H9 (cell line): ENCODE data around the gene SIGLEC9. TPM values are rescaled to one million over a fixed set of nuclear protein-coding genes. Genes with fewer than 3 reads are reported as not detected.
A peak's percentile ranks its signal among the peaks of the same experiment; 100 is the strongest.

Experiments used
- DNase-seq: peaks from one replicate; pipeline ENCODE4 v3.0.0-alpha.2; 2017
- H2AFZ ChIP-seq: one replicate; pipeline ENCODE4 v1.6.1; 2013; ENCODE audit warnings: mild to moderate bottlenecking, low read length, control low read depth, moderate library complexity
- H2AK5ac ChIP-seq: 2 replicates; pipeline ENCODE4 v1.6.1; 2013; ENCODE audit warnings: low read length, control low read depth, mixed read lengths; ENCODE audit not compliant: insufficient read length
- H2BK120ac ChIP-seq: one replicate; pipeline ENCODE4 v1.6.1; 2013; ENCODE audit warnings: low read depth, mild to moderate bottlenecking, low read length, control low read depth, inconsistent platforms; ENCODE audit not compliant: poor library complexity, severe bottlenecking
- H2BK12ac ChIP-seq: 2 replicates; pipeline ENCODE4 v1.6.1; 2013; ENCODE audit warnings: low read length, control low read depth, mixed read lengths, low read depth; ENCODE audit not compliant: insufficient read length
- H2BK15ac ChIP-seq: 2 replicates; pipeline ENCODE4 v1.6.1; 2013; ENCODE audit warnings: low read depth, low read length, control low read depth
- H2BK20ac ChIP-seq: one replicate; pipeline ENCODE4 v1.6.1; 2013; ENCODE audit warnings: low read depth, mild to moderate bottlenecking, low read length, control low read depth, inconsistent platforms; ENCODE audit not compliant: poor library complexity, severe bottlenecking
- H2BK5ac ChIP-seq: 2 replicates; pipeline ENCODE4 v1.6.1; 2013; ENCODE audit warnings: low read length, control low read depth, mixed read lengths; ENCODE audit not compliant: insufficient read length
- H3K14ac ChIP-seq: 2 replicates; pipeline ENCODE4 v1.6.1; 2013; ENCODE audit warnings: low read length, control low read depth; ENCODE audit not compliant: insufficient read depth
- H3K18ac ChIP-seq: 2 replicates; pipeline ENCODE4 v1.6.1; 2013; ENCODE audit warnings: low read depth, mild to moderate bottlenecking, mixed read lengths, low read length, control low read depth; ENCODE audit not compliant: insufficient read length
- H3K23ac ChIP-seq: 2 replicates; pipeline ENCODE4 v1.6.1; 2013; ENCODE audit warnings: low read length, control low read depth, mixed read lengths, low read depth; ENCODE audit not compliant: insufficient read length
- H3K23me2 ChIP-seq: 2 replicates; pipeline ENCODE4 v1.6.1; 2013; ENCODE audit warnings: low read depth, mild to moderate bottlenecking, mixed read lengths, low read length, control low read depth; ENCODE audit not compliant: insufficient read length, poor library complexity, severe bottlenecking
- H3K27ac ChIP-seq: 2 replicates; pipeline ENCODE4 v1.5.1; 2013; ENCODE audit warnings: low read length, control low read depth, mixed read lengths, low read depth; ENCODE audit not compliant: insufficient read length
- H3K27me3 ChIP-seq: 2 replicates; pipeline ENCODE4 v1.6.1; 2013; ENCODE audit warnings: low read length, control low read depth, inconsistent platforms; ENCODE audit not compliant: insufficient read depth
- H3K4ac ChIP-seq: 2 replicates; pipeline ENCODE4 v1.6.1; 2013; ENCODE audit warnings: low read depth, mild to moderate bottlenecking, control low read depth, inconsistent platforms, low read length, moderate library complexity
- H3K4me1 ChIP-seq: 2 replicates; pipeline ENCODE4 v1.6.1; 2013; ENCODE audit warnings: low read length, control low read depth, inconsistent platforms; ENCODE audit not compliant: insufficient read depth
- H3K4me2 ChIP-seq: 2 replicates; pipeline ENCODE4 v1.6.1; 2013; ENCODE audit warnings: low read length, control low read depth, mixed read lengths; ENCODE audit not compliant: insufficient read length, insufficient read depth
- H3K56ac ChIP-seq: 2 replicates; pipeline ENCODE4 v1.6.1; 2013; ENCODE audit warnings: low read depth, mild to moderate bottlenecking, mixed read lengths, low read length, control low read depth; ENCODE audit not compliant: insufficient read length
- H3K79me1 ChIP-seq: 2 replicates; pipeline ENCODE4 v1.6.1; 2013; ENCODE audit warnings: low read depth, mild to moderate bottlenecking, moderate library complexity, low read length, control low read depth, inconsistent platforms; ENCODE audit not compliant: insufficient read depth, poor library complexity, severe bottlenecking
- H3K79me2 ChIP-seq: 2 replicates; pipeline ENCODE4 v1.6.1; 2013; ENCODE audit warnings: low read length, control low read depth, inconsistent platforms; ENCODE audit not compliant: insufficient read depth
- H3K9ac ChIP-seq: 2 replicates; pipeline ENCODE4 v1.6.1; 2013; ENCODE audit warnings: low read length, control low read depth, mixed read lengths; ENCODE audit not compliant: insufficient read length; ENCODE audit errors: extremely low read depth
- H3K9me3 ChIP-seq: one replicate; pipeline ENCODE4 v1.6.1; 2013; ENCODE audit warnings: low read depth, low read length, inconsistent platforms; ENCODE audit not compliant: control insufficient read depth
- H3T11ph ChIP-seq: one replicate; pipeline ENCODE4 v1.6.1; 2013; ENCODE audit warnings: mild to moderate bottlenecking, low read length, control low read depth, inconsistent platforms
- H4K20me1 ChIP-seq: one replicate; pipeline ENCODE4 v1.6.1; 2013; ENCODE audit not compliant: control insufficient read depth, insufficient read length, insufficient read depth
- H4K5ac ChIP-seq: 2 replicates; pipeline ENCODE4 v1.6.1; 2013; ENCODE audit warnings: low read depth, mild to moderate bottlenecking, mixed read lengths, low read length, control low read depth; ENCODE audit not compliant: insufficient read length
- H4K8ac ChIP-seq: replicated peaks from 2 replicates; pipeline ENCODE4 v1.6.1; 2013; ENCODE audit warnings: low read length, control low read depth, mixed read lengths, low read depth; ENCODE audit not compliant: insufficient read length
- H4K91ac ChIP-seq: 2 replicates; pipeline ENCODE4 v1.6.1; 2013; ENCODE audit warnings: low read depth, mild to moderate bottlenecking, moderate library complexity, mixed read lengths, low read length, control low read depth; ENCODE audit not compliant: insufficient read length
- H3K27ac Mint-ChIP-seq, 3 experiments: 2 replicates in 2 of 3; 3 replicates in 1 of 3; pipeline ENCODE4 v1.8.0; 2020 to 2021; ENCODE audit warnings: mixed read lengths in 3 of 3, mild to moderate bottlenecking in 1 of 3, moderate library complexity in 1 of 3
- H3K27me3 Mint-ChIP-seq: 2 replicates; pipeline ENCODE4 v1.8.0; 2021; ENCODE audit warnings: low read depth, mild to moderate bottlenecking, moderate library complexity, mixed read lengths
- H3K36me3 Mint-ChIP-seq, 3 experiments: 2 replicates in 2 of 3; 3 replicates in 1 of 3; pipeline ENCODE4 v1.8.0; 2020 to 2021; ENCODE audit warnings: low read depth in 3 of 3, mixed read lengths in 3 of 3; ENCODE audit not compliant: insufficient read depth in 1 of 3
- H3K4me1 Mint-ChIP-seq, 2 experiments: 2 replicates each; pipeline ENCODE4 v1.8.0; 2020; ENCODE audit warnings: mixed read lengths in 2 of 2
- H3K4me3 Mint-ChIP-seq, 2 experiments: 2 replicates in 1 of 2; 3 replicates in 1 of 2; pipeline ENCODE4 v1.8.0; 2020 to 2021; ENCODE audit warnings: mild to moderate bottlenecking in 2 of 2, mixed read lengths in 2 of 2, moderate library complexity in 1 of 2
- H3K9me3 Mint-ChIP-seq, 2 experiments: 2 replicates in 1 of 2; 3 replicates in 1 of 2; pipeline ENCODE4 v1.8.0; 2020; ENCODE audit warnings: mild to moderate bottlenecking in 2 of 2, mixed read lengths in 2 of 2, moderate library complexity in 1 of 2
- WGBS: extraction: QIAGEN DNeasy Blood & Tissue Kit; methylation state at CpG from one replicate; pipeline ENCODE4 v1.1.7; 2013; ENCODE audit warnings: missing lambda C conversion rate, low lambda C conversion rate, mixed read lengths; ENCODE audit not compliant: insufficient read length; ENCODE audit errors: extremely low coverage; 5-methylcytosine and 5-hydroxymethylcytosine counted together
- total RNA-seq: library from RNA; stranded (reverse); gene quantifications from 2 replicates; pipeline ENCODE4 v1.2.1, GENCODE V29; 2021
- TF ChIP-seq, protein P1 (sequence below): fragments of 200-600 bp; sonication (generic); conservative IDR thresholded peaks from 3 replicates; pipeline ENCODE4 v1.8.0; 2021; ENCODE audit warnings: antibody characterized with exemption, mild to moderate bottlenecking

The SIGLEC9 gene
- total RNA-seq, 1 experiment from 2014 or later = not detected

DNA sequence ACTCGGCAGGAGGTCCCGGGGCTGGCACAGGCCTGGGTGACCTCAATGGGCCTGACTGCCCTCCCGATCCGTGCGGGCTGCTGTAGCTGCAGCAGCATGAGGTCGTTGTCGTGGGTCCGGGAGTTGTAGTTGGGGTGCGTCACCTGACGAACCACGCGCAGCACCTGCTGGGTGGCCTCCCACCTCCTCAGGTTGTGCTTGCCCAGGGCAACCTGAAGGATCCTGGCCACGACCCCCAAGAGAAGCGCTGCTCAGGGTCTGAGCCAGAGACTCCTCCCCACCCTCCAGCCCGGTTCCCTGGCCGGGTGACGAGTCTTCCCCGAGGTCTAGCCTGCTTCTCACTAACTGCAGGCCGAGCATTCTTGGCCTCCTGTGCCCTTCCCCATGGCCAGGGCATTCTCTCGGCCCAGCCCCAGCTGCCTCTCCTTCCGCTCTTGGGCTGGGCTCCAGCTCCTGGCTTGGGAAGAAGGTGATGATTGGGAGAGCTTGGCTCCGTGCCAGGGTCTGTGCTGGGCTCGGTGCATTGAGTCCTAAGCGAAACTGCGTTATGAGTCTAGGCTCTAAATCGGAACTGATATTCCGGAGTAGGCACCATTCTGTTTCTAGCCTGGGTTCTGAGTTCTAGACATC is 45.1 kb upstream of the SIGLEC9 start:
- Histone ChIP-seq H3K4me2 (no peak overlapping the region), H3K79me2 (no peaks in the 10 kb centered on the region), H3K23ac (no peak overlapping the region), H3K9me3 (no peaks in the 10 kb centered on the region), H3K56ac (no peak overlapping the region), H2BK15ac (no peak overlapping the region), H3K79me1 (no peaks in the 10 kb centered on the region), H4K5ac (no peak overlapping the region), H3K18ac (no peak overlapping the region), H3K23me2 (no peaks in the 10 kb centered on the region), H4K8ac (no peak overlapping the region), H3T11ph (no peak overlapping the region), H4K91ac (no peak overlapping the region), H2BK120ac (no peak overlapping the region), H2BK12ac (no peak overlapping the region), H3K14ac (no peak overlapping the region; the same call in 1 of the 2 replicates), H3K4ac (no peak overlapping the region), H2AK5ac (no peak overlapping the region), H3K27ac (no peak overlapping the region), H4K20me1 (no peaks in the 10 kb centered on the region), H3K4me1 (peaks cover 2% of the 10 kb centered on the region; the same call in 1 of the 2 replicates), H3K9ac (no peak overlapping the region), H3K27me3 (no peaks in the 10 kb centered on the region; the same call in 1 of the 2 replicates), H2AFZ (no peak overlapping the region), H2BK5ac (no peak overlapping the region), H2BK20ac (no peak overlapping the region)
- Mint-ChIP-seq H3K27ac (0 out of 7 replicates have a peak overlapping the region, but pooled peaks of 1 of the 3 experiments have one; percentile 28), H3K4me1 (peaks cover 28 to 32% of the 10 kb centered on the region in 2 experiments), H3K36me3 (no peaks in the 10 kb centered on the region), H3K4me3 (no peak overlapping the region), H3K27me3 (peaks cover 18% of the 10 kb centered on the region), H3K9me3 (no peaks in the 10 kb centered on the region)
- TF ChIP-seq, protein P1, sequence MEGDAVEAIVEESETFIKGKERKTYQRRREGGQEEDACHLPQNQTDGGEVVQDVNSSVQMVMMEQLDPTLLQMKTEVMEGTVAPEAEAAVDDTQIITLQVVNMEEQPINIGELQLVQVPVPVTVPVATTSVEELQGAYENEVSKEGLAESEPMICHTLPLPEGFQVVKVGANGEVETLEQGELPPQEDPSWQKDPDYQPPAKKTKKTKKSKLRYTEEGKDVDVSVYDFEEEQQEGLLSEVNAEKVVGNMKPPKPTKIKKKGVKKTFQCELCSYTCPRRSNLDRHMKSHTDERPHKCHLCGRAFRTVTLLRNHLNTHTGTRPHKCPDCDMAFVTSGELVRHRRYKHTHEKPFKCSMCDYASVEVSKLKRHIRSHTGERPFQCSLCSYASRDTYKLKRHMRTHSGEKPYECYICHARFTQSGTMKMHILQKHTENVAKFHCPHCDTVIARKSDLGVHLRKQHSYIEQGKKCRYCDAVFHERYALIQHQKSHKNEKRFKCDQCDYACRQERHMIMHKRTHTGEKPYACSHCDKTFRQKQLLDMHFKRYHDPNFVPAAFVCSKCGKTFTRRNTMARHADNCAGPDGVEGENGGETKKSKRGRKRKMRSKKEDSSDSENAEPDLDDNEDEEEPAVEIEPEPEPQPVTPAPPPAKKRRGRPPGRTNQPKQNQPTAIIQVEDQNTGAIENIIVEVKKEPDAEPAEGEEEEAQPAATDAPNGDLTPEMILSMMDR = no peak
- no CpG with 5 or more reads among the region's 27 CpGs for WGBS
- DNase-seq = no peak
